Endodermal cell (in vitro differentiated cells): ENCODE data around the gene ARHGAP35. TPM values are rescaled to one million over a fixed set of nuclear protein-coding genes. Genes with fewer than 3 reads are reported as not detected.
A peak's percentile ranks its signal among the peaks of the same experiment; 100 is the strongest.

Source experiments
- DNase-seq: peaks from one replicate; pipeline ENCODE4 v3.0.0-alpha.2; 2017
- H3K27ac ChIP-seq: 2 replicates; pipeline ENCODE4 v1.5.1; 2013; ENCODE audit warnings: mild to moderate bottlenecking, low read depth, low read length, moderate library complexity
- H3K27me3 ChIP-seq: 2 replicates; pipeline ENCODE4 v1.6.1; 2013; ENCODE audit warnings: mild to moderate bottlenecking, low read length, moderate library complexity; ENCODE audit not compliant: insufficient read depth, control insufficient read depth, poor library complexity, severe bottlenecking
- H3K36me3 ChIP-seq: 2 replicates; pipeline ENCODE4 v1.7.0; 2013; ENCODE audit warnings: mild to moderate bottlenecking, low read length, moderate library complexity; ENCODE audit not compliant: control insufficient read depth, insufficient read depth
- H3K4me1 ChIP-seq: one replicate; pipeline ENCODE4 v1.7.0; 2013; ENCODE audit warnings: low read length; ENCODE audit not compliant: control insufficient read depth, insufficient read depth
- H3K4me3 ChIP-seq: 2 replicates; pipeline ENCODE4 v1.5.1; 2013; ENCODE audit warnings: mild to moderate bottlenecking, low read length, moderate library complexity
- H3K9ac ChIP-seq: 2 replicates; pipeline ENCODE4 v1.6.1; 2013; ENCODE audit warnings: mild to moderate bottlenecking, low read length, moderate library complexity; ENCODE audit not compliant: poor library complexity, severe bottlenecking; ENCODE audit errors: extremely low read depth
- H3K9me3 ChIP-seq: 2 replicates; pipeline ENCODE4 v1.6.1; 2013; ENCODE audit warnings: mild to moderate bottlenecking, low read length, moderate library complexity; ENCODE audit not compliant: control insufficient read depth
- H3K27ac Mint-ChIP-seq: 2 replicates; pipeline ENCODE4 v1.8.0; 2020; ENCODE audit warnings: mixed read lengths
- H3K27me3 Mint-ChIP-seq: 2 replicates; pipeline ENCODE4 v1.8.0; 2021; ENCODE audit warnings: mild to moderate bottlenecking, mixed read lengths; ENCODE audit not compliant: insufficient read depth
- H3K36me3 Mint-ChIP-seq: 2 replicates; pipeline ENCODE4 v1.8.0; 2020; ENCODE audit warnings: low read depth, mixed read lengths
- H3K4me1 Mint-ChIP-seq: 2 replicates; pipeline ENCODE4 v1.8.0; 2020; ENCODE audit warnings: mixed read lengths
- H3K4me3 Mint-ChIP-seq: 2 replicates; pipeline ENCODE4 v1.8.0; 2020; ENCODE audit warnings: mild to moderate bottlenecking, moderate library complexity, mixed read lengths
- H3K9me3 Mint-ChIP-seq: 2 replicates; pipeline ENCODE4 v1.8.0; 2020; ENCODE audit warnings: mild to moderate bottlenecking, mixed read lengths
- CTCF ChIP-seq: fragments of 200-600 bp; sonication (generic); conservative IDR thresholded peaks from 2 replicates; pipeline ENCODE4 v1.5.0; 2021; ENCODE audit warnings: antibody characterized with exemption, mild to moderate bottlenecking
- WGBS, 2 experiments: methylation state at CpG; one replicate each; pipeline versions ENCODE4 v1.1.5 to v1.1.7; 2013; ENCODE audit warnings: missing lambda C conversion rate in 2 of 2, mixed read lengths in 1 of 2; ENCODE audit not compliant: insufficient coverage in 1 of 2, insufficient read length in 1 of 2; 5-methylcytosine and 5-hydroxymethylcytosine counted together
- total RNA-seq, 2 donors: library from RNA; stranded (reverse); fragmentation: NEBNext Ultra II Directional in 1 of 2; extraction: Animal tissue kit (Norgen Biotek cat#: 25700) in 1 of 2; gene quantifications; 2 replicates in 1 of 2; 3 replicates in 1 of 2; pipeline ENCODE4 v1.2.1, GENCODE V29; 2021

Gene ARHGAP35
- total RNA-seq, 2 donors from 2014 or later = 41.4 to 41.6 TPM

DNA sequence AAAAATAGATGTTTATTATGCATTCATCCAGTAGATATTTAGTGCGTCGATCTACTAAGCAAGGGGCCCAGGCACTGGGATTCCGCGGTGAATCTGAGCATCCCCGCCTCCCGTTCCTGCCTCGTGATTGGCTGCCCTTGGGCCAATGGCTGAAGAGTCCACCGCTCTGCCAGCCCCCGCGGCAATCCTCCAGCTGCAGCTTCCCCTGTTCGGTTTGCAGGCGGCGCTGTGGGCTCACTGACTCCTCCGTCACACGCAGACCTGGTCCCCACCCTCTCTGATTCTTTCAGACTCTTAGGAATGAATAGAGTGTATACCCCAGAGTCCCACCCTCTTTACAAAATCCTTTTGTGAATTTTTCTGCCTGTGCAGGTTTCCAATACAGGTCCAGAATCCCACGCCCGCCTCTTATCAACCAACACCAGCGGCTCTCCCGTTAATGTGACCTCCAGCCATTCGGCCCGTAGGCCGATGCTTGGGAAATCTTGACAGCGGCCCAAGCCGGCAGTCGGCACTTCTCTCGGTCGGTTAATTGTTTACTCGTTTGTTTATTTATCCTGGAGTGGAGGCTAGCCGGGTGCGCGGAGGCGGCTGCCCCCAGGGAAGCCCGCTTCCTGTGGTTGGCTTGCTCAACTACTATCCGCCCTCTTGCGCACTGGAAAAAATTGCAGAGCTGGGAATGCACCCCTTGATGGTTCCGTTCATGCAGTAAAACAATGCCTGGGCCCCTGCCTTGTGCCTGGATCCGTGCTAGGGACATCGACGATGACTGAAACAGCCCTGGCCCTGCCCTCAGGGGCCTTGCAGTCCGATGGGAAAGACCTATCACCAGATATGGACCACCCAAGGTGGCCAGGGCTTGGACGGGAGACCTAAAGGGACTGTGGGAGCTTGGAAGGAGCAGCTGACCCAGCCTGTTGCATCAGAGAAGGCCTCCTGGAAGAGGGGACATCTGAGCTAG lies 4.5 kb upstream of the ARHGAP35 start:
- H3K9me3 ChIP-seq = no peaks in the 10 kb centered on the region
- no peak overlapping the region for H3K4me3 ChIP-seq
- WGBS, 2 experiments = 38 to 47% methylated on average over 35 to 41 of the region's 41 CpGs
- Mint-ChIP-seq H3K27me3 (peaks cover 13% of the 10 kb centered on the region), H3K4me1 (no peaks in the 10 kb centered on the region), H3K36me3 (no peaks in the 10 kb centered on the region), H3K9me3 (no peaks in the 10 kb centered on the region), H3K27ac (peak overlapping the region; percentile 93), H3K4me3 (peak overlapping the region; percentile 52)
- DNase-seq = peak; percentile 98
- no peak overlapping the region for H3K27ac ChIP-seq
- H3K4me1 ChIP-seq = no peaks in the 10 kb centered on the region
- TF ChIP-seq CTCF = peak; percentile 81
- H3K27me3 ChIP-seq = no peaks in the 10 kb centered on the region
- H3K9ac ChIP-seq = no peak overlapping the region
- no peaks in the 10 kb centered on the region for H3K36me3 ChIP-seq

DNA sequence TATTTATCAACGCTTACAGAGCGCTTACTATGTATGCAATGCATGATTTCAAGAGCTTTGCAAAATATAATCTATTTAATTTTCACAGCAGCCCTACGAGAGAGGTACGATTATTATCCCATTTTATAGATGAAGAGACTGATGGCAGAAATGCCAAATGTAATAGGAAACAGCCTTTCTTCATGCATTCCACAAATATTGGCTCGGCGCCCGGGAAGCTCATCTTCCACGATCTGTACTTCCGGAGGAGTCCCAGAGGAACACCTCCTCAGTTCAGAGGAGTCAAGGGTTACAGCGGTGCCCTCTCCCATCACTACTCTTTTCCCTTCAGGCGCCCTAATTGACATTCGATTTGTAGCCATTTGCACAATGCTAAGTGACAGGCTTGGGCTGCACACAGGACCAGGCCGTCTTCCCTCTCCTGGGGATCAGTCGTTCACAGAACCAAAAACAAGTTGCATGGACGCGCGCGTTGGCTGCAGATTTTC lies 1.1 kb upstream of the ARHGAP35 start:
- peaks cover 4% of the 10 kb centered on the region for H3K4me1 Mint-ChIP-seq

More for the DNA sequence above, 1.1 kb upstream of the ARHGAP35 start:
- Histone ChIP-seq H3K9me3 (no peaks in the 10 kb centered on the region), H3K4me1 (no peaks in the 10 kb centered on the region), H3K27ac (peak overlapping the region; percentile 79), H3K9ac (no peak overlapping the region), H3K4me3 (peak overlapping the region; percentile 83), H3K36me3 (no peaks in the 10 kb centered on the region), H3K27me3 (peaks cover 19% of the 10 kb centered on the region)
- peaks cover 7% of the 10 kb centered on the region for H3K27me3 Mint-ChIP-seq
- H3K9me3 Mint-ChIP-seq = no peaks in the 10 kb centered on the region
- H3K27ac Mint-ChIP-seq = peak overlapping the region; percentile 78
- DNase-seq = no peak
- TF ChIP-seq CTCF = no peak
- no peak overlapping the region for H3K4me3 Mint-ChIP-seq
- WGBS, 2 experiments = 19 to 20% methylated on average over 18 of the region's 18 CpGs
- H3K36me3 Mint-ChIP-seq = no peaks in the 10 kb centered on the region
